PFSK-1 (cell line): ENCODE data around the gene CENPP.

Experiments used
- POLR2AphosphoS5 ChIP-seq: IDR thresholded peaks from 2 replicates; pipeline ENCODE4 v1.6.1; 2012; ENCODE audit warnings: low read depth, mild to moderate bottlenecking, control low read depth, low read length, moderate library complexity
- SIN3A ChIP-seq: IDR thresholded peaks from 2 replicates; pipeline ENCODE4 v1.6.1; 2012; ENCODE audit warnings: mild to moderate bottlenecking, low read length, moderate library complexity, borderline replicate concordance; ENCODE audit not compliant: insufficient read depth
- TAF1 ChIP-seq: IDR thresholded peaks from 2 replicates; pipeline ENCODE4 v1.6.1; 2012; ENCODE audit warnings: low read length, control low read depth, borderline replicate concordance; ENCODE audit not compliant: insufficient read depth
- TF ChIP-seq, protein P1 (sequence below), 2 experiments: IDR thresholded peaks; 2 replicates each; pipeline versions ENCODE4 v1.6.1 to v1.8.0; 2011 to 2012; ENCODE audit warnings: low read depth in 2 of 2, low read length in 2 of 2, control low read depth in 1 of 2, inconsistent platforms in 1 of 2, mild to moderate bottlenecking in 1 of 2, moderate library complexity in 1 of 2; ENCODE audit not compliant: insufficient read depth in 1 of 2

DNA sequence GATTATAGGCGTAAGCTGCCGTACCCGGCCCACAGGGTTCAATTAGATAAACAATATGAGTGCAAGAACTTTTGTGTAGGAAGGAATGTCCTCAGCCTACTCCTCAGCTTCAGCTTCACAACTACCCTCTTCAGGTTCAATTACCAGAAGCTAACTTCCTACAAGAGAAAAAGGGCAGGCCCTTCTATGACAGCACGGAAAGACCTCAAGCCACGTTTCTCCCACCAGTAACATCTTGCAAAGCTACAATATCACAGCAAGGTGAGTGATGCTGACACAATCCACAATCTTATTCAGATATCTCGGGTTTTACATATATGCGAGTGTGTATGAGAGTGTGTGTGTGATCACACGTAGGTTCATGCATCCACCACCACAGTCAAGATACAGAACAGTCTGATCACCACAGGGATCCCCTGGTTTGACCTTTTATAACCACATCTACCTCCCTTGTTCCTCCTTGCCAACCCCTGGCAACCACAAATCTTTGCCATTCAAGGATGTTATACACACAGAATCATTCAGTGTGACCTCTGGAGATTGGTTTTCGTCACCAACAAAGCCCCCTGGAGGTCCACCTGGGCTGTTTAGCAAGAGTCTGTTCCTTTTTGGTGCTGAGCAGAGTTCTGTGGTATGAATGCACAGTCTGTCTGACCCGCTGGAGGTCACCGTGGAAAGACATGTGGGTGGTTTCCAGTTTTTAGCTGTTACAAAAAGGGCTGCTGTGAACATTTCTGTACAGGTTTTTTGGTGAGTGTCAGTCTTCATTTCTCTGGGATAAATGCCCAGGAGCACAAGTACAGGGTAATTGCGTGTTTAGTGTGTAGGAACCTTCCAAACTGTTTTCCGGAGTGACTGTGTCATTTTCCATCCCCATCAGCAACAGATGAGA lies 305.9 kb downstream of the CENPP start:
- TF ChIP-seq TAF1 (no peak), SIN3A (no peak), POLR2AphosphoS5 (no peak)
- TF ChIP-seq, protein P1, sequence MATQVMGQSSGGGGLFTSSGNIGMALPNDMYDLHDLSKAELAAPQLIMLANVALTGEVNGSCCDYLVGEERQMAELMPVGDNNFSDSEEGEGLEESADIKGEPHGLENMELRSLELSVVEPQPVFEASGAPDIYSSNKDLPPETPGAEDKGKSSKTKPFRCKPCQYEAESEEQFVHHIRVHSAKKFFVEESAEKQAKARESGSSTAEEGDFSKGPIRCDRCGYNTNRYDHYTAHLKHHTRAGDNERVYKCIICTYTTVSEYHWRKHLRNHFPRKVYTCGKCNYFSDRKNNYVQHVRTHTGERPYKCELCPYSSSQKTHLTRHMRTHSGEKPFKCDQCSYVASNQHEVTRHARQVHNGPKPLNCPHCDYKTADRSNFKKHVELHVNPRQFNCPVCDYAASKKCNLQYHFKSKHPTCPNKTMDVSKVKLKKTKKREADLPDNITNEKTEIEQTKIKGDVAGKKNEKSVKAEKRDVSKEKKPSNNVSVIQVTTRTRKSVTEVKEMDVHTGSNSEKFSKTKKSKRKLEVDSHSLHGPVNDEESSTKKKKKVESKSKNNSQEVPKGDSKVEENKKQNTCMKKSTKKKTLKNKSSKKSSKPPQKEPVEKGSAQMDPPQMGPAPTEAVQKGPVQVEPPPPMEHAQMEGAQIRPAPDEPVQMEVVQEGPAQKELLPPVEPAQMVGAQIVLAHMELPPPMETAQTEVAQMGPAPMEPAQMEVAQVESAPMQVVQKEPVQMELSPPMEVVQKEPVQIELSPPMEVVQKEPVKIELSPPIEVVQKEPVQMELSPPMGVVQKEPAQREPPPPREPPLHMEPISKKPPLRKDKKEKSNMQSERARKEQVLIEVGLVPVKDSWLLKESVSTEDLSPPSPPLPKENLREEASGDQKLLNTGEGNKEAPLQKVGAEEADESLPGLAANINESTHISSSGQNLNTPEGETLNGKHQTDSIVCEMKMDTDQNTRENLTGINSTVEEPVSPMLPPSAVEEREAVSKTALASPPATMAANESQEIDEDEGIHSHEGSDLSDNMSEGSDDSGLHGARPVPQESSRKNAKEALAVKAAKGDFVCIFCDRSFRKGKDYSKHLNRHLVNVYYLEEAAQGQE (IDR thresholded peaks at IDR 0.05; ENCODE audit: insufficient read depth in 1 of 2, low read depth in 2 of 2, low read length in 2 of 2), result no peak
